ENCODE results near the gene HNRNPDL. TPM values are rescaled to one million over a fixed set of nuclear protein-coding genes. Genes with fewer than 3 reads are reported as not detected.

Gene HNRNPDL
- total and polyA plus RNA-seq, 8 donors: 139 to 593 (median 507) TPM

GRCh38 chr4:82450966-82451755 lies 20.9 kb upstream of the HNRNPDL start:
- H3K36me3 ChIP-seq: peaks cover 0 to 68% of the 10 kb centered on the region in 2 donors
- H3K4me1 ChIP-seq: no peaks in the 10 kb centered on the region
- no peak for DNase-seq
- ATAC-seq: no peak
- H3K27ac ChIP-seq: no peak overlapping the region
- no peak overlapping the region for H3K4me3 ChIP-seq
- no peaks in the 10 kb centered on the region for H3K27me3 ChIP-seq
- no peaks in the 10 kb centered on the region for H3K9me3 ChIP-seq
- intact Hi-C loops (cut with DNase I): no loop called here
- no peak for TF ChIP-seq CTCF (IDR thresholded peaks at IDR 0.05)

GRCh38 chr4:82447886-82448285 lies 17.6 kb upstream of the HNRNPDL start:
- intact Hi-C loops (cut with DNase I): no loop called here
- H3K27me3 ChIP-seq: no peaks in the 10 kb centered on the region

GRCh38 chr4:82439088-82439487 lies 8.8 kb upstream of the HNRNPDL start:
- H3K4me1 ChIP-seq: no peaks in the 10 kb centered on the region
- no peak for ATAC-seq
- no peaks in the 10 kb centered on the region for H3K27me3 ChIP-seq
- no peak overlapping the region for H3K27ac ChIP-seq
- no peak for DNase-seq
- no peaks in the 10 kb centered on the region for H3K9me3 ChIP-seq
- H3K36me3 ChIP-seq: no peaks in the 10 kb centered on the region
- intact Hi-C loops (cut with DNase I): no loop called here
- H3K4me3 ChIP-seq: no peak overlapping the region
- no peak for TF ChIP-seq CTCF (IDR thresholded peaks at IDR 0.05)

More at GRCh38 chr4:82447886-82448285, 17.6 kb upstream of the HNRNPDL start:
- no peak for TF ChIP-seq CTCF (IDR thresholded peaks at IDR 0.05)
- H3K27ac ChIP-seq: no peak overlapping the region
- no peaks in the 10 kb centered on the region for H3K4me1 ChIP-seq
- peaks cover 0 to 40% of the 10 kb centered on the region in 2 donors for H3K36me3 ChIP-seq
- no peak overlapping the region for H3K4me3 ChIP-seq
- DNase-seq (no peak), ATAC-seq (no peak)
- H3K9me3 ChIP-seq: no peaks in the 10 kb centered on the region

GRCh38 chr4:82437285-82438005 lies 7.2 kb upstream of the HNRNPDL start:
- Histone ChIP-seq H3K4me1 (peaks cover 0 to 7% of the 10 kb centered on the region in 2 donors), H3K4me3 (no peak overlapping the region), H3K27me3 (no peaks in the 10 kb centered on the region), H3K27ac (no peak overlapping the region), H3K36me3 (no peaks in the 10 kb centered on the region), H3K9me3 (no peaks in the 10 kb centered on the region)
- DNase-seq: no peak
- ATAC-seq: peak; percentile 50
- intact Hi-C loops (cut with DNase I): no loop called here
- no peak for TF ChIP-seq CTCF (IDR thresholded peaks at IDR 0.05)

- DNase-seq: no peak
- Histone ChIP-seq H3K27me3 (no peaks in the 10 kb centered on the region), H3K9me3 (no peaks in the 10 kb centered on the region), H3K4me1 (peaks cover 0 to 14% of the 10 kb centered on the region in 2 donors), H3K4me3 (no peak overlapping the region), H3K27ac (no peak overlapping the region), H3K36me3 (no peaks in the 10 kb centered on the region)
- intact Hi-C loops (cut with DNase I): no loop called here
- no peak for TF ChIP-seq CTCF (IDR thresholded peaks at IDR 0.05)
- no peak for ATAC-seq
Observed at GRCh38 chr4:82436780-82437179, 6.5 kb upstream of the HNRNPDL start.

Measured in left lung (tissue), 10 donors.